Mesendoderm (in vitro differentiated cells): ENCODE measurements around the gene BCL7B.

Source experiments
- DNase-seq: peaks from one replicate; pipeline ENCODE4 v3.0.0; 2013
- H2AK5ac ChIP-seq: 2 replicates; pipeline ENCODE4 v1.6.1; 2013; ENCODE audit warnings: low read length, inconsistent platforms
- H2BK120ac ChIP-seq: 2 replicates; pipeline ENCODE4 v1.6.1; 2013; ENCODE audit warnings: low read depth, mild to moderate bottlenecking, low read length, moderate library complexity, mixed read lengths
- H2BK15ac ChIP-seq: replicated peaks from 2 replicates; pipeline ENCODE4 v1.6.1; 2013; ENCODE audit warnings: low read depth, mild to moderate bottlenecking, moderate library complexity
- H2BK5ac ChIP-seq: 2 replicates; pipeline ENCODE4 v1.6.1; 2013; ENCODE audit warnings: low read length, inconsistent platforms
- H3K18ac ChIP-seq: 2 replicates; pipeline ENCODE4 v1.6.1; 2013; ENCODE audit warnings: mild to moderate bottlenecking, low read length, mixed read lengths
- H3K23ac ChIP-seq: one replicate; pipeline ENCODE4 v1.6.1; 2013; ENCODE audit warnings: low read length
- H3K27ac ChIP-seq: 2 replicates; pipeline ENCODE4 v1.5.1; 2013; ENCODE audit warnings: low read depth, mild to moderate bottlenecking, inconsistent platforms, low read length, moderate library complexity
- H3K27me3 ChIP-seq: 2 replicates; pipeline ENCODE4 v1.6.1; 2013; ENCODE audit warnings: low read length, control low read depth, mild to moderate bottlenecking, inconsistent platforms; ENCODE audit not compliant: insufficient read depth, poor library complexity
- H3K36me3 ChIP-seq: 2 replicates; pipeline ENCODE4 v1.6.1; 2013; ENCODE audit warnings: low read length, inconsistent platforms; ENCODE audit not compliant: control insufficient read depth, insufficient read depth
- H3K4ac ChIP-seq: one replicate; pipeline ENCODE4 v1.6.1; 2013; ENCODE audit warnings: low read depth, mild to moderate bottlenecking, low read length, moderate library complexity
- H3K4me1 ChIP-seq: 2 replicates; pipeline ENCODE4 v1.6.1; 2013; ENCODE audit warnings: low read depth, low read length, inconsistent platforms; ENCODE audit not compliant: control insufficient read depth
- H3K4me2 ChIP-seq: 2 replicates; pipeline ENCODE4 v1.6.1; 2013; ENCODE audit warnings: low read length
- H3K4me3 ChIP-seq: 2 replicates; pipeline ENCODE4 v1.5.1; 2013; ENCODE audit warnings: mild to moderate bottlenecking, low read length
- H3K56ac ChIP-seq: one replicate; pipeline ENCODE4 v1.6.1; 2013; ENCODE audit warnings: low read length
- H3K79me1 ChIP-seq: 2 replicates; pipeline ENCODE4 v1.6.1; 2013; ENCODE audit warnings: low read length, inconsistent platforms
- H3K79me2 ChIP-seq: 2 replicates; pipeline ENCODE4 v1.6.1; 2013; ENCODE audit warnings: mild to moderate bottlenecking, low read length; ENCODE audit not compliant: control insufficient read depth, insufficient read depth
- H3K9ac ChIP-seq: 2 replicates; pipeline ENCODE4 v1.6.1; 2013; ENCODE audit warnings: low read length, inconsistent platforms
- H4K5ac ChIP-seq: one replicate; pipeline ENCODE4 v1.6.1; 2013; ENCODE audit warnings: low read length
- H4K8ac ChIP-seq: one replicate; pipeline ENCODE4 v1.6.1; 2013; ENCODE audit warnings: low read depth, mild to moderate bottlenecking, control low read depth, low read length, moderate library complexity
- WGBS: extraction: QIAGEN DNeasy Blood & Tissue Kit; methylation state at CpG from one replicate; pipeline ENCODE4 v1.1.7; 2013; ENCODE audit warnings: low lambda C conversion rate, missing lambda C conversion rate; ENCODE audit not compliant: insufficient coverage; ENCODE audit errors: extremely low coverage; 5-methylcytosine and 5-hydroxymethylcytosine counted together

The BCL7B gene

GRCh38 chr7:73509463-73509862 is 48.0 kb downstream of the BCL7B start:
- H3K4me1 ChIP-seq, result no peaks in the 10 kb centered on the region
- peaks cover 11% of the 10 kb centered on the region for H3K79me1 ChIP-seq
- H2BK5ac ChIP-seq, result no peak overlapping the region
- no peaks in the 10 kb centered on the region for H3K27me3 ChIP-seq
- no CpG with 5 or more reads among the region's 5 CpGs for WGBS
- no peak overlapping the region for H4K8ac ChIP-seq
- no peak overlapping the region for H3K4me2 ChIP-seq
- peaks cover 49% of the 10 kb centered on the region for H3K79me2 ChIP-seq
- H2AK5ac ChIP-seq, result no peak overlapping the region
- no peak overlapping the region for H3K18ac ChIP-seq
- no peak for DNase-seq
- peaks cover 13% of the 10 kb centered on the region for H3K36me3 ChIP-seq
- no peak overlapping the region for H3K23ac ChIP-seq
- no peak overlapping the region for H3K9ac ChIP-seq
- H3K4me3 ChIP-seq, result no peak overlapping the region
- no peak overlapping the region for H4K5ac ChIP-seq
- no peak overlapping the region for H3K27ac ChIP-seq
- no peak overlapping the region for H3K4ac ChIP-seq
- no peak overlapping the region for H3K56ac ChIP-seq
- H2BK120ac ChIP-seq, result no peak overlapping the region
- H2BK15ac ChIP-seq, result no peak overlapping the region

GRCh38 chr7:73507556-73507955 is 49.9 kb downstream of the BCL7B start:
- H3K4me3 ChIP-seq, result no peak overlapping the region
- no peak overlapping the region for H2BK15ac ChIP-seq
- H4K5ac ChIP-seq, result no peak overlapping the region
- H3K27ac ChIP-seq, result no peak overlapping the region
- no peak overlapping the region for H4K8ac ChIP-seq
- no peak overlapping the region for H3K4ac ChIP-seq
- H3K79me2 ChIP-seq, result peaks cover 35% of the 10 kb centered on the region
- no peak overlapping the region for H3K9ac ChIP-seq
- peaks cover 18% of the 10 kb centered on the region for H3K36me3 ChIP-seq
- whole genome bisulfite sequencing, result no CpG with 5 or more reads among the region's 2 CpGs
- H2BK5ac ChIP-seq, result no peak overlapping the region
- H3K4me2 ChIP-seq, result no peak overlapping the region
- no peak overlapping the region for H3K23ac ChIP-seq
- H3K18ac ChIP-seq, result no peak overlapping the region
- no peaks in the 10 kb centered on the region for H3K27me3 ChIP-seq
- no peak overlapping the region for H2AK5ac ChIP-seq
- no peak overlapping the region for H3K56ac ChIP-seq
- DNase-seq, result no peak
- H3K79me1 ChIP-seq, result peaks cover 15% of the 10 kb centered on the region
- no peak overlapping the region for H2BK120ac ChIP-seq
- no peaks in the 10 kb centered on the region for H3K4me1 ChIP-seq

- H3K4ac ChIP-seq, result no peak overlapping the region
- H3K56ac ChIP-seq, result no peak overlapping the region
- no peak overlapping the region for H2BK5ac ChIP-seq
- peaks cover 14% of the 10 kb centered on the region for H3K79me1 ChIP-seq
- H3K18ac ChIP-seq, result no peak overlapping the region
- H2BK15ac ChIP-seq, result no peak overlapping the region
- no peak overlapping the region for H4K5ac ChIP-seq
- no peaks in the 10 kb centered on the region for H3K4me1 ChIP-seq
- no peak overlapping the region for H3K4me3 ChIP-seq
- no peak overlapping the region for H3K4me2 ChIP-seq
- H3K9ac ChIP-seq, result no peak overlapping the region
- no peak overlapping the region for H2BK120ac ChIP-seq
- no CpG with 5 or more reads among the region's 1 CpG for WGBS
- DNase-seq, result no peak
- no peak overlapping the region for H4K8ac ChIP-seq
- no peak overlapping the region for H3K23ac ChIP-seq
- H3K27ac ChIP-seq, result no peak overlapping the region
- H3K27me3 ChIP-seq, result no peaks in the 10 kb centered on the region
- H3K36me3 ChIP-seq, result peaks cover 18% of the 10 kb centered on the region
- H2AK5ac ChIP-seq, result no peak overlapping the region
- peaks cover 22% of the 10 kb centered on the region for H3K79me2 ChIP-seq
Measured at GRCh38 chr7:73504920-73505319, 52.6 kb downstream of the BCL7B start.

GRCh38 chr7:73504017-73504416 is 53.5 kb downstream of the BCL7B start:
- H3K18ac ChIP-seq, result no peak overlapping the region
- no peaks in the 10 kb centered on the region for H3K4me1 ChIP-seq

GRCh38 chr7:73503229-73503628 is 54.3 kb downstream of the BCL7B start:
- WGBS, result no CpG with 5 or more reads among the region's 5 CpGs
- no peaks in the 10 kb centered on the region for H3K27me3 ChIP-seq
- H3K56ac ChIP-seq, result no peak overlapping the region
- no peak for DNase-seq
- no peak overlapping the region for H2BK5ac ChIP-seq
- H4K5ac ChIP-seq, result no peak overlapping the region
- H4K8ac ChIP-seq, result no peak overlapping the region
- no peak overlapping the region for H2BK120ac ChIP-seq
- H3K4me2 ChIP-seq, result no peak overlapping the region
- peaks cover 16% of the 10 kb centered on the region for H3K36me3 ChIP-seq
- H3K79me1 ChIP-seq, result peaks cover 12% of the 10 kb centered on the region
- no peak overlapping the region for H2BK15ac ChIP-seq
- no peak overlapping the region for H3K4ac ChIP-seq
- no peak overlapping the region for H3K23ac ChIP-seq
- H3K27ac ChIP-seq, result no peak overlapping the region
- H3K79me2 ChIP-seq, result peaks cover 18% of the 10 kb centered on the region
- no peak overlapping the region for H3K9ac ChIP-seq
- H3K18ac ChIP-seq, result no peak overlapping the region
- no peak overlapping the region for H3K4me3 ChIP-seq
- no peaks in the 10 kb centered on the region for H3K4me1 ChIP-seq
- no peak overlapping the region for H2AK5ac ChIP-seq

More at GRCh38 chr7:73504017-73504416, 53.5 kb downstream of the BCL7B start:
- Histone ChIP-seq H2AK5ac (no peak overlapping the region), H3K79me1 (peaks cover 12% of the 10 kb centered on the region), H4K8ac (no peak overlapping the region), H3K23ac (no peak overlapping the region), H4K5ac (no peak overlapping the region), H2BK5ac (no peak overlapping the region), H3K27me3 (no peaks in the 10 kb centered on the region), H3K27ac (no peak overlapping the region), H2BK120ac (no peak overlapping the region), H3K9ac (no peak overlapping the region), H3K4me3 (no peak overlapping the region), H3K4ac (no peak overlapping the region), H3K36me3 (peaks cover 16% of the 10 kb centered on the region), H3K56ac (no peak overlapping the region), H3K4me2 (no peak overlapping the region), H2BK15ac (no peak overlapping the region), H3K79me2 (peaks cover 18% of the 10 kb centered on the region)
- WGBS, result no CpG with 5 or more reads among the region's 2 CpGs
- DNase-seq, result no peak

GRCh38 chr7:73496626-73497025 is 60.9 kb downstream of the BCL7B start:
- H2BK120ac ChIP-seq, result no peak overlapping the region
- DNase-seq, result no peak
- no peak overlapping the region for H3K9ac ChIP-seq
- H3K4me1 ChIP-seq, result no peaks in the 10 kb centered on the region
- H3K79me2 ChIP-seq, result peaks cover 20% of the 10 kb centered on the region
- H3K56ac ChIP-seq, result no peak overlapping the region
- WGBS, result no CpG with 5 or more reads among the region's 7 CpGs
- no peaks in the 10 kb centered on the region for H3K27me3 ChIP-seq
- H3K23ac ChIP-seq, result no peak overlapping the region
- H3K4me2 ChIP-seq, result no peak overlapping the region
- H3K27ac ChIP-seq, result no peak overlapping the region
- H3K79me1 ChIP-seq, result peaks cover 13% of the 10 kb centered on the region
- H2BK5ac ChIP-seq, result no peak overlapping the region
- no peak overlapping the region for H3K4ac ChIP-seq
- H4K8ac ChIP-seq, result no peak overlapping the region
- no peak overlapping the region for H3K4me3 ChIP-seq
- H3K36me3 ChIP-seq, result peaks cover 15% of the 10 kb centered on the region
- H2AK5ac ChIP-seq, result no peak overlapping the region
- H4K5ac ChIP-seq, result no peak overlapping the region
- no peak overlapping the region for H3K18ac ChIP-seq
- H2BK15ac ChIP-seq, result no peak overlapping the region
